BLaER1 (cell line): ENCODE data around the gene SPRTN.

Source experiments
- H3K27ac ChIP-seq: shearing (Covaris generic); formaldehyde crosslinking; 2 replicates; pipeline ENCODE4 v1.8.1; 2022
- H3K27me3 ChIP-seq: shearing (Covaris generic); formaldehyde crosslinking; 2 replicates; pipeline ENCODE4 v1.8.1; 2022
- H3K36me3 ChIP-seq: shearing (Covaris generic); formaldehyde crosslinking; 2 replicates; pipeline ENCODE4 v1.8.1; 2022
- H3K4me1 ChIP-seq: shearing (Covaris generic); formaldehyde crosslinking; 2 replicates; pipeline ENCODE4 v1.8.1; 2022
- H3K4me2 ChIP-seq: shearing (Covaris generic); formaldehyde crosslinking; 2 replicates; pipeline ENCODE4 v1.8.1; 2022
- H3K4me3 ChIP-seq: shearing (Covaris generic); formaldehyde crosslinking; 2 replicates; pipeline ENCODE4 v1.8.1; 2022
- H3K9ac ChIP-seq: shearing (Covaris generic); formaldehyde crosslinking; 2 replicates; pipeline ENCODE4 v1.8.1; 2022
- H3K9me3 ChIP-seq: shearing (Covaris generic); formaldehyde crosslinking; 2 replicates; pipeline ENCODE4 v1.8.1; 2022
- H4K20me1 ChIP-seq: shearing (Covaris generic); formaldehyde crosslinking; 2 replicates; pipeline ENCODE4 v1.8.1; 2022
- Cebpa-rat ChIP-seq: shearing (Covaris generic); IDR thresholded peaks from 2 replicates; pipeline ENCODE4 v1.8.1; 2022

The SPRTN gene

GRCh38 chr1:231318015-231318355 lies 20.1 kb upstream of the SPRTN start:
- Histone ChIP-seq H3K9me3 (peaks cover 9% of the 10 kb centered on the region; the same call in 1 of the 2 replicates), H3K4me2 (no peak overlapping the region), H3K9ac (no peak overlapping the region), H3K4me1 (no peaks in the 10 kb centered on the region), H4K20me1 (no peaks in the 10 kb centered on the region), H3K36me3 (no peaks in the 10 kb centered on the region), H3K27me3 (no peaks in the 10 kb centered on the region), H3K27ac (no peak overlapping the region), H3K4me3 (no peak overlapping the region)
- TF ChIP-seq Cebpa-rat = no peak

- no peaks in the 10 kb centered on the region for H3K27me3 ChIP-seq
- H3K9ac ChIP-seq = no peak overlapping the region
- H3K4me2 ChIP-seq = no peak overlapping the region
- H3K27ac ChIP-seq = no peak overlapping the region
- no peaks in the 10 kb centered on the region for H3K36me3 ChIP-seq
- no peak overlapping the region for H3K4me3 ChIP-seq
- H4K20me1 ChIP-seq = no peaks in the 10 kb centered on the region
- H3K4me1 ChIP-seq = no peaks in the 10 kb centered on the region
- TF ChIP-seq Cebpa-rat = no peak
- H3K9me3 ChIP-seq = peaks cover 9% of the 10 kb centered on the region; the same call in 1 of the 2 replicates
Observed at GRCh38 chr1:231318568-231318967, 19.5 kb upstream of the SPRTN start.

GRCh38 chr1:231319080-231319479 lies 19.0 kb upstream of the SPRTN start:
- Histone ChIP-seq H3K9me3 (peaks cover 9% of the 10 kb centered on the region; the same call in 1 of the 2 replicates), H3K36me3 (no peaks in the 10 kb centered on the region), H3K27ac (no peak overlapping the region), H3K4me2 (no peak overlapping the region), H4K20me1 (no peaks in the 10 kb centered on the region), H3K9ac (no peak overlapping the region), H3K4me3 (no peak overlapping the region), H3K27me3 (no peaks in the 10 kb centered on the region), H3K4me1 (no peaks in the 10 kb centered on the region)
- TF ChIP-seq Cebpa-rat = no peak

GRCh38 chr1:231322880-231323530 lies 15.1 kb upstream of the SPRTN start:
- H3K27ac ChIP-seq = no peak overlapping the region
- H3K9ac ChIP-seq = no peak overlapping the region
- no peaks in the 10 kb centered on the region for H3K27me3 ChIP-seq
- H3K4me1 ChIP-seq = no peaks in the 10 kb centered on the region
- no peak overlapping the region for H3K4me2 ChIP-seq
- no peaks in the 10 kb centered on the region for H4K20me1 ChIP-seq
- no peak overlapping the region for H3K4me3 ChIP-seq
- no peaks in the 10 kb centered on the region for H3K36me3 ChIP-seq
- TF ChIP-seq Cebpa-rat = no peak
- H3K9me3 ChIP-seq = no peaks in the 10 kb centered on the region

GRCh38 chr1:231324660-231325059 lies 13.4 kb upstream of the SPRTN start:
- H4K20me1 ChIP-seq = no peaks in the 10 kb centered on the region

GRCh38 chr1:231326248-231326647 lies 11.8 kb upstream of the SPRTN start:
- no peak for TF ChIP-seq Cebpa-rat
- 0 out of 2 replicates have a peak, but pooled peaks cover 8% of the 10 kb centered on the region for H4K20me1 ChIP-seq
- no peak overlapping the region for H3K9ac ChIP-seq
- H3K9me3 ChIP-seq = no peaks in the 10 kb centered on the region
- H3K36me3 ChIP-seq = no peaks in the 10 kb centered on the region
- no peak overlapping the region for H3K4me3 ChIP-seq
- no peak overlapping the region for H3K27ac ChIP-seq
- no peaks in the 10 kb centered on the region for H3K27me3 ChIP-seq
- H3K4me2 ChIP-seq = no peak overlapping the region
- no peaks in the 10 kb centered on the region for H3K4me1 ChIP-seq

More at GRCh38 chr1:231324660-231325059, 13.4 kb upstream of the SPRTN start:
- Histone ChIP-seq H3K4me3 (no peak overlapping the region), H3K9ac (no peak overlapping the region), H3K4me2 (no peak overlapping the region), H3K36me3 (no peaks in the 10 kb centered on the region), H3K4me1 (no peaks in the 10 kb centered on the region), H3K27me3 (no peaks in the 10 kb centered on the region), H3K27ac (no peak overlapping the region), H3K9me3 (no peaks in the 10 kb centered on the region)
- no peak for TF ChIP-seq Cebpa-rat

- Histone ChIP-seq H3K4me2 (no peak overlapping the region), H3K36me3 (0 out of 2 replicates have a peak, but pooled peaks cover 4% of the 10 kb centered on the region), H3K4me1 (peaks cover under 1% of the 10 kb centered on the region; the same call in 1 of the 2 replicates), H3K9me3 (no peaks in the 10 kb centered on the region), H3K9ac (no peak overlapping the region), H3K4me3 (no peak overlapping the region), H3K27me3 (no peaks in the 10 kb centered on the region), H3K27ac (no peak overlapping the region), H4K20me1 (peaks cover 12% of the 10 kb centered on the region; the same call in 1 of the 2 replicates)
- no peak for TF ChIP-seq Cebpa-rat
Observed at GRCh38 chr1:231327617-231328016, 10.5 kb upstream of the SPRTN start.

GRCh38 chr1:231329483-231329882 lies 8.6 kb upstream of the SPRTN start:
- Histone ChIP-seq H3K27me3 (no peaks in the 10 kb centered on the region), H4K20me1 (peaks cover 31% of the 10 kb centered on the region), H3K9ac (no peak overlapping the region), H3K9me3 (no peaks in the 10 kb centered on the region), H3K4me2 (no peak overlapping the region), H3K4me1 (peaks cover 19% of the 10 kb centered on the region), H3K4me3 (no peak overlapping the region), H3K36me3 (0 out of 2 replicates have a peak, but pooled peaks cover 4% of the 10 kb centered on the region), H3K27ac (no peak overlapping the region)
- no peak for TF ChIP-seq Cebpa-rat

GRCh38 chr1:231332761-231333160 lies 5.3 kb upstream of the SPRTN start:
- Histone ChIP-seq H3K9me3 (no peaks in the 10 kb centered on the region), H3K9ac (no peak overlapping the region), H3K4me2 (peak overlapping the region; percentile 99), H3K27ac (no peak overlapping the region), H3K4me1 (peaks cover 43% of the 10 kb centered on the region), H3K4me3 (no peak overlapping the region), H3K27me3 (no peaks in the 10 kb centered on the region), H4K20me1 (peaks cover 62% of the 10 kb centered on the region), H3K36me3 (0 out of 2 replicates have a peak, but pooled peaks cover 4% of the 10 kb centered on the region)
- no peak for TF ChIP-seq Cebpa-rat

GRCh38 chr1:231334079-231334666 lies 3.9 kb upstream of the SPRTN start:
- Histone ChIP-seq H3K9me3 (no peaks in the 10 kb centered on the region), H3K4me2 (peak overlapping the region; percentile 99), H3K4me3 (peak overlapping the region; percentile 97), H4K20me1 (peaks cover 63% of the 10 kb centered on the region), H3K36me3 (0 out of 2 replicates have a peak, but pooled peaks cover 4% of the 10 kb centered on the region), H3K4me1 (peaks cover 47% of the 10 kb centered on the region), H3K9ac (peak overlapping the region; percentile 36), H3K27ac (no peak overlapping the region), H3K27me3 (no peaks in the 10 kb centered on the region)
- no peak for TF ChIP-seq Cebpa-rat
